Thyroid gland (tissue), 4 donors: ENCODE results near the gene FRAS1.

ENCODE experiments used
- POLR2A ChIP-seq, 2 donors: fragments of 450-650 bp; IDR thresholded peaks; one replicate each; pipeline ENCODE4 v1.6.1; 2017; ENCODE audit warnings: antibody characterized with exemption in 2 of 2, mild to moderate bottlenecking in 2 of 2, moderate library complexity in 1 of 2
- TF ChIP-seq, protein P1 (sequence below), 6 experiments: fragments of 200-600 bp in 3 of 6; fragments of 450-650 bp in 3 of 6; sonication (generic) in 3 of 6; IDR thresholded peaks; one replicate each; pipeline ENCODE4 v1.5.1; 2016 to 2019; ENCODE audit warnings: antibody characterized with exemption in 6 of 6, mild to moderate bottlenecking in 2 of 6, inconsistent platforms in 1 of 6, moderate library complexity in 1 of 6

- no peak for TF ChIP-seq POLR2A (IDR thresholded peaks at IDR 0.05)
- TF ChIP-seq, protein P1, sequence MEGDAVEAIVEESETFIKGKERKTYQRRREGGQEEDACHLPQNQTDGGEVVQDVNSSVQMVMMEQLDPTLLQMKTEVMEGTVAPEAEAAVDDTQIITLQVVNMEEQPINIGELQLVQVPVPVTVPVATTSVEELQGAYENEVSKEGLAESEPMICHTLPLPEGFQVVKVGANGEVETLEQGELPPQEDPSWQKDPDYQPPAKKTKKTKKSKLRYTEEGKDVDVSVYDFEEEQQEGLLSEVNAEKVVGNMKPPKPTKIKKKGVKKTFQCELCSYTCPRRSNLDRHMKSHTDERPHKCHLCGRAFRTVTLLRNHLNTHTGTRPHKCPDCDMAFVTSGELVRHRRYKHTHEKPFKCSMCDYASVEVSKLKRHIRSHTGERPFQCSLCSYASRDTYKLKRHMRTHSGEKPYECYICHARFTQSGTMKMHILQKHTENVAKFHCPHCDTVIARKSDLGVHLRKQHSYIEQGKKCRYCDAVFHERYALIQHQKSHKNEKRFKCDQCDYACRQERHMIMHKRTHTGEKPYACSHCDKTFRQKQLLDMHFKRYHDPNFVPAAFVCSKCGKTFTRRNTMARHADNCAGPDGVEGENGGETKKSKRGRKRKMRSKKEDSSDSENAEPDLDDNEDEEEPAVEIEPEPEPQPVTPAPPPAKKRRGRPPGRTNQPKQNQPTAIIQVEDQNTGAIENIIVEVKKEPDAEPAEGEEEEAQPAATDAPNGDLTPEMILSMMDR (IDR thresholded peaks at IDR 0.05), result no peak
Observed at GRCh38 chr4:78588894-78589545, 531.9 kb downstream of the FRAS1 start.
